Activated CD4-positive, alpha-beta T cell treated with anti-CD3 and anti-CD28 coated beads, Interleukin-2, amount 10 ng/mL, durations not matched to agents 24 days and 14 days (primary cell): ENCODE measurements around the gene SMARCD3. TPM values are rescaled to one million over a fixed set of nuclear protein-coding genes. Genes with fewer than 3 reads are reported as not detected.
A peak's percentile ranks its signal among the peaks of the same experiment; 100 is the strongest.

Source experiments
- DNase-seq: peaks from one replicate; pipeline ENCODE4 v3.0.0; 2022
- H3K27ac Mint-ChIP-seq: one replicate; pipeline ENCODE4 v1.8.0; 2022; ENCODE audit warnings: mild to moderate bottlenecking, mixed read lengths
- H3K27me3 Mint-ChIP-seq: one replicate; pipeline ENCODE4 v1.8.0; 2022; ENCODE audit warnings: mixed read lengths
- H3K36me3 Mint-ChIP-seq: one replicate; pipeline ENCODE4 v1.8.0; 2022; ENCODE audit warnings: low read depth, mild to moderate bottlenecking, mixed read lengths
- H3K4me1 Mint-ChIP-seq: one replicate; pipeline ENCODE4 v1.8.0; 2021; ENCODE audit warnings: mixed read lengths
- H3K4me3 Mint-ChIP-seq: one replicate; pipeline ENCODE4 v1.8.0; 2022; ENCODE audit warnings: mild to moderate bottlenecking, moderate library complexity, mixed read lengths
- H3K9me3 Mint-ChIP-seq: one replicate; pipeline ENCODE4 v1.8.0; 2021; ENCODE audit warnings: mixed read lengths
- intact Hi-C: fragments of 100-400 bp; cut with micrococcal nuclease; formaldehyde crosslinking; loops from one replicate; pipeline ENCODE4 v1.15.1; 2023
- total RNA-seq: library from RNA; stranded (reverse); gene quantifications from 2 replicates; pipeline ENCODE4 v1.2.3, GENCODE V29; 2022

Gene SMARCD3
- total RNA-seq, 1 donor from 2014 or later = 2.9 TPM

DNA sequence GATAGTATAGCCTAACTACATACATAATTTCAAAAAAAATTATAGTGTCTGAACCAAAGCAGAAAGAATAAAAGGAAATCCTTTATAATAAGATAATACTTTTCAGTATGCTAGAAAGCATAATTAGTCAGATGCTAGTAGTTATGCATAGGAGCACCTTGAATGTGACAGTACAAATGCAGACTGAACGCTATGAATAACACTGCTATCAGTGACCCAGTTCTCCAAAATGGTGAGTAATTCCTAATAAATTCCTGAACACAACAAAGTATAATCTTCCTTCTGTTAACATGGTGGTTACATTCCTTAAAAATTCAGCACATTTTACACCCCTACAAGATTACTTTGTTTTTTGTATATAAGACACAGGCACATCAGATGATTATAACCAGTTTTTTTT lies 17.4 kb downstream of the SMARCD3 start:
- intact Hi-C loops = no loop called here
- Mint-ChIP-seq H3K27ac (peak overlapping the region; percentile 9), H3K27me3 (peaks cover 6% of the 10 kb centered on the region), H3K4me1 (peaks cover 43% of the 10 kb centered on the region), H3K9me3 (no peaks in the 10 kb centered on the region), H3K36me3 (peaks cover 31% of the 10 kb centered on the region), H3K4me3 (no peak overlapping the region)
- no peak for DNase-seq

DNA sequence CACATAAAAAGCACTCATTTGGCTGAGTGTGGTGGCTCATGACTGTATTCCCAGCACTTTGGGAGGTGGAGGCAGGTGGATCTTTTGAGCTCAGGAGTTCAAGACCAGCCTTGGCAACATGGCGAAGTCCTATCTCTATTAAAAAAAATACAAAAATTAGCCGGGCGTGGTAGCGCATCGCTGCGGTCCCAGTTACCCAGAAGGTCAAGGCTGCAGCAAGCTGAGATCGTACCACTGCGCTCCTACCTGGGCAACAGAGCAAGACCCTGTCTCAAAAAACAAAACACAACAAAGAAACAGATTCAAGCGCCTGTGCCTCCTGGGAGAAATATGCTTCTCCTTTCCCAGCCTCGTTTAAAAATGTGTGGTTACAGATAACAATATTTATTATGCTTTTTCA lies 19.2 kb downstream of the SMARCD3 start:
- no peaks in the 10 kb centered on the region for H3K9me3 Mint-ChIP-seq
- H3K27me3 Mint-ChIP-seq = peaks cover 6% of the 10 kb centered on the region
- intact Hi-C loops = no loop called here
- peaks cover 34% of the 10 kb centered on the region for H3K36me3 Mint-ChIP-seq
- H3K4me3 Mint-ChIP-seq = no peak overlapping the region
- peaks cover 48% of the 10 kb centered on the region for H3K4me1 Mint-ChIP-seq
- DNase-seq = no peak
- no peak overlapping the region for H3K27ac Mint-ChIP-seq

DNA sequence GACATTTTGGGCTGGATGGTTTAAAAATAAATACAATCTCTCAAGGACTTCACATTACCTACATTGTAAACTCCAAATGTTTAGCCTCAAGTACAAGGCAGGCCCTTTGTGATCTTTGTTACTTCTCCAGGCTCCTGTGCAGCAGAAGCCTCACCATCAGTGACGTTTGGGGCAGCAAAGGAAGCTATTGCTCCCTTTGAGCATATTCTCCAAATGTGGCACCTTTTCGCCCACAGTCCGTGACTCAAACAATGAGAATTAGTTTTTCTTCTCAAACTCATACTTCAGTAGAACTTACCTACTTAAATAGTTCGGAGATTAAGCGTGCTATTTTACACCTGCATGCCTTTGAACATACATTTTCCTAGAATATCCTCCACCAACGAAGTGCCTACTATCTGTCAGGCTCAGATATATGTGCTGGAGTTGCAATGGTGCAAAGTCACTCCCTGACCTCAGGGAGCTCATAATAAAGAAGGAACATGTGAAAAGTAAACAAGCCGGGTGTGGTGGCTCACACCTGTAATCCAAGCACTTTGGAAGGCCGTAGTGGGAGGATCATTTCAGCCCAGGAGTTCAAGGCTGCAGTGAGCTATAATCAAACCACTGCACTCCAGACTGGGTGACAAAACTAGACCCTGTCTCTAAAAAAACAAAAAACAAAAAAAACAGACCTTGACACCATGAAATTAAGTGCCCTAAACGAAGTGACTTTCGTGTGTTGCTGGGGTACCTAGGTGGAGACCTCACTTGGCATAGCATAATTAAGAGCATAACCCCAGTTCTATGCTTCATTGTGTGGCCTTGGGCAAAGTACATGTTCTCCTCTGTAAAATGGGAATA lies 20.2 kb downstream of the SMARCD3 start:
- peaks cover 37% of the 10 kb centered on the region for H3K36me3 Mint-ChIP-seq
- no peak for DNase-seq
- intact Hi-C loops = no loop called here
- H3K4me1 Mint-ChIP-seq = peaks cover 41% of the 10 kb centered on the region
- H3K27ac Mint-ChIP-seq = peak overlapping the region; percentile 21
- H3K27me3 Mint-ChIP-seq = peaks cover 6% of the 10 kb centered on the region
- H3K9me3 Mint-ChIP-seq = no peaks in the 10 kb centered on the region
- peak overlapping the region; percentile 97 for H3K4me3 Mint-ChIP-seq

DNA sequence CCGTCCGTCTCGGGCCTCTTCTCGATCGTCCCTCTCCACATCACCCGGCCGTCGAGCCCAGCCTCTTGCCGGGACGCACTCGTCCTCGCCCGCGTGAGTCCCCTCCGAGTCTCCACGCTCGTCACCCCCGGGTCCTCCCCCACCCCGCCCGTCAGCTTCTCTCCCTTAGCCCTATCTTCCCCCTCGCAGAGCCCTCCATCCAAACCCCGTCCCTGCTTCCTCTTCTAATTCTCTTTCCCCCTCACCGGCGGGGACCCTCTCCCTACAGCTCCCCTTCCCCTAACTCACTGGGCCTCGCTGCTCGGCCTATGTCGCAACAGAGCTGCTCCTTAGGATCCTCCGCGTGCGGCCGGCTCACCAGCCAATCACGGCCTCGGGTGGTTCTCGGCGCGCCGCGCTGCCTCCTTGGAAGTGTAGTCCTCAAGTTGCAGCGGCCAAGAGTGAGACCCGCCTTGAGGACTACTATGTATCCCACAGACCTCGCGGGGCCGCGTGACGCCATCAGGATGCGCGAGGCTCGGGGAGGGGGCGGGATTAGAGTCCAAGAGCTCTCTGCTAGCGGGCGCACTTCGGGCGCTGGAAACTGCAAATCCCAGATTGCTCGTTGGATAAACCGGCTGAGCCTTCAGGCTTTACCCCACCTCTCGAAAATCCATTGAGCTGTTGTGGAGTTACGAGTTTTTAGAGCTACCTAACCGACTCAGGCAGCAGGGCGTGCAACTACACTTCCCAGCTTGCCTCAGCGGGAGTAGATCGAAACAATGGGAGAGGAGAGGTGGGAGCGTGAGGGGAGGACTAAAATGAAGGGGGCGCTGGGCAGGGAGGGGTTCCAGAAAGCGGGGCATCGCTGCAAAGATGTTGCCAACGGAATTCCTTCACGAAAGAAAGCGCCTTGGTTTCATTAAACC lies 21.4 kb downstream of the SMARCD3 start, which contains the start of gene ABCF2:
Gene ABCF2, minus strand, starts transcription at position 331 of the 908 bp plus-strand sequence. CDS start 747 bp downstream, outside the sequence.
- Mint-ChIP-seq H3K9me3 (no peaks in the 10 kb centered on the region), H3K4me1 (peaks cover 36% of the 10 kb centered on the region), H3K36me3 (peaks cover 38% of the 10 kb centered on the region), H3K4me3 (peak within 1 kb of the TSS; percentile 97), H3K27ac (peak within 1 kb of the TSS; percentile 96), H3K27me3 (peaks cover 6% of the 10 kb centered on the region)
- intact Hi-C loops = loop anchor here (1.0 to 2.0 kb wide), 4 partner anchors 18 to 169 kb away; partner anchors contain the start of gene TMUB1
- peak; percentile 99 for DNase-seq

DNA sequence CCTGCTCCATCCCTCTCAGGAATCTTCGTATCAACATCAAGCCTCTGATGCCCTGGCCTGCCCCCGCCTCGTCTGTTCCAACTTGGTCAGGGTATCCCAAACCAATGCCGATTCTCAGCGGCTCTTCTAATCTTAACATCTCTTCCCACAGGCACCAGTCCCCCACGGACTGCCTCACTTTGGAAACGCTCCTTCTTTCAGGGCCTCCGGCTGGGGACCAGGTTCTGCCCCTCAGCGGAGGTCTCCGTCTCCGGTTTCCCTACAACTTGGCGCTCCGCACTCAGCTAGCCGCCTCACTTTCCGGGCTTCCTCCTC lies 22.0 kb downstream of the SMARCD3 start:
- peaks cover 6% of the 10 kb centered on the region for H3K27me3 Mint-ChIP-seq
- peak overlapping the region; percentile 96 for H3K27ac Mint-ChIP-seq
- intact Hi-C loops = loop anchor here (2.0 kb wide), 3 partner anchors 18 to 144 kb away; partner anchors contain the start of gene TMUB1
- H3K4me1 Mint-ChIP-seq = peaks cover 30% of the 10 kb centered on the region
- peaks cover 42% of the 10 kb centered on the region for H3K36me3 Mint-ChIP-seq
- no peak for DNase-seq
- H3K4me3 Mint-ChIP-seq = peak overlapping the region; percentile 97
- no peaks in the 10 kb centered on the region for H3K9me3 Mint-ChIP-seq

DNA sequence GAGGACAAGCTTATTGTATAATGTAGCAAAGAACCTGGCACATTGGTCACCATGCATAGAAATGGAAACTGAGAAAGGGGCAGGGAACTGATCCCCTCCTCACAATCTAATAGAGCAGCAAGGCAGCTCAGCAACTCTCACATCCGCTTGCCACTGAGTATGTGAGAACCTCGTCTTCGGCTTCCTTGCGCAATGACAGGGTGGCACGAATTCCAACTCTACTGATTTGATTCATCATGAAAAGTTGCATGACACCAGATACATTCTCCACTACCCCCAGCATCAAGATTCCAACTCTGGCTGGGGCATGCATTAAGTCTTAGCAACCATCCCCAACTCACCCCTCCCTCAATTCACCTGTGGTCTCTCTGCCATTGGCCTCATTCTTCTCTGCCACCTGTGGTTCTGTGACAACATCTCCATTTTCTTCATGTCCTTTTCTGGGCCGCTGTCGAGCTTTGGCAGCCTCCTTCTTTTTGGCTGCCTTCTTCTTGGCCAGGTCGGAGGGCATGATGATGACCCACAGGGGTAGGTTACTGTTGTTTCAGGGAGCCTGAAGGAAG lies 22.5 kb downstream of the SMARCD3 start:
- H3K9me3 Mint-ChIP-seq = no peaks in the 10 kb centered on the region
- H3K27ac Mint-ChIP-seq = peak overlapping the region; percentile 96
- no peak for DNase-seq
- H3K27me3 Mint-ChIP-seq = peaks cover 5% of the 10 kb centered on the region
- peaks cover 43% of the 10 kb centered on the region for H3K36me3 Mint-ChIP-seq
- intact Hi-C loops = loop anchor here (2.0 kb wide), 3 partner anchors 19 to 143 kb away; partner anchors contain the start of gene TMUB1
- peaks cover 29% of the 10 kb centered on the region for H3K4me1 Mint-ChIP-seq
- H3K4me3 Mint-ChIP-seq = peak overlapping the region; percentile 97

DNA sequence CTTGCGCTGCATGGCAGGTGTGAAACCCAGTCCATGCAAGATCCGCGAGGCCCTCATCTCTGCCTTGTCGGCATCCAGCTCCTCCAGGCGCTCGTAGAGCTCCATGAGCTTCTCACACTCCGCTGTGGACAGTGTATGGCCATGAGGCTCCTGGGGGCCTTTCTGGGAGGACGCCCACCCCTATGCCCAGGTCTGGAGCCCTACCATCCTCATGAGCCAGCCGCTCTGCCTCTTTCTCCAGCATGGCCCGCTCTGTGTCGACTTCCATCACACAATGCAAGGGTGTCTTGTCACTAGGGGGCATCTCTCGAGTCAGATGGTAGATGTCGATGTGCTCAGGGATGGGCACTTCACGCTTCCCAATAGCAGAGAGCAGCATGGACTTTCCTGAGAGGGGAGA lies 24.8 kb downstream of the SMARCD3 start:
- DNase-seq = no peak
- no peak overlapping the region for H3K4me3 Mint-ChIP-seq
- no peak overlapping the region for H3K27ac Mint-ChIP-seq
- H3K27me3 Mint-ChIP-seq = no peaks in the 10 kb centered on the region
- intact Hi-C loops = no loop called here
- peaks cover 32% of the 10 kb centered on the region for H3K4me1 Mint-ChIP-seq
- no peaks in the 10 kb centered on the region for H3K9me3 Mint-ChIP-seq
- H3K36me3 Mint-ChIP-seq = peaks cover 54% of the 10 kb centered on the region

DNA sequence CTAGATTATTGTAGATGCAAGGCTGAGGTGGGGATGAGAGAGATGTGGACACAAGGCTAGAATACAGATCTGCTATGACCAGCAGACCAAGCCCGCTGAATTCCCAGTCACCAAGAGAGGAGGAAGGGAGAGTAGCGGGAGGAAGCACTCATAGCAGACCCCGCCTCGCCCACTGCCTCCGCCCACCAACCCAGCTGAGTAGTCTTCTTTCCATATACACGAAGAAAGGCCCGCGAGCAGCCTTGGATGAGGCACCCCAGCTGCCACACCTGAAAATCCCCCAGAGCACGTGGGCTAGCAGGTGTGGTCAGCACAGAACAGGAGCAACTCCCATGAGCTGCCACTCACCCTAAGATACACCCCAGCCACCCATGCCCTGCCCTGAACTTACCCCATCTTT lies 30.3 kb downstream of the SMARCD3 start:
- no peak overlapping the region for H3K4me3 Mint-ChIP-seq
- peaks cover 3% of the 10 kb centered on the region for H3K4me1 Mint-ChIP-seq
- no peaks in the 10 kb centered on the region for H3K27me3 Mint-ChIP-seq
- intact Hi-C loops = no loop called here
- DNase-seq = no peak
- no peaks in the 10 kb centered on the region for H3K9me3 Mint-ChIP-seq
- H3K36me3 Mint-ChIP-seq = peaks cover 57% of the 10 kb centered on the region
- no peak overlapping the region for H3K27ac Mint-ChIP-seq

DNA sequence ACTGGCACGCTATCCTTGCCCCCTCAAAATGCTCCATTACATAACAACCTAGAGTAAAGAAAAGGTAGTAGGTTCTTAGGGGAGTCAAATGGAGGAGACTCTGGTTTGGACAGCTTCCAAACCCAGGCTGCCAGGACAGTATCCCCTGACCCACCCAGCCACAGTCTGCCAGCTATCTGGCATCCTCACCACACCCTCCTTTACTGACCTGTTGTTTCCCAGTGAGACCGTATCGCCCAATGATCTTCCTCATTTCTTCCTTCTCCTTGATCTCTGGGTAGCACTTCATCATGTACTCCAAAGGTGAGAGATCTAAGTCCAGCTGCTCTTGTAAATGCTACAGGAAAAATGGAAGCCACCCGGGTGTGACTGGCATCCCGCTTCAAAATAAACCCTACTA lies 33.1 kb downstream of the SMARCD3 start:
- Mint-ChIP-seq H3K27me3 (no peaks in the 10 kb centered on the region), H3K4me1 (peaks cover 3% of the 10 kb centered on the region), H3K27ac (no peak overlapping the region), H3K36me3 (peaks cover 59% of the 10 kb centered on the region), H3K4me3 (no peak overlapping the region), H3K9me3 (no peaks in the 10 kb centered on the region)
- no peak for DNase-seq
- intact Hi-C loops = no loop called here

DNA sequence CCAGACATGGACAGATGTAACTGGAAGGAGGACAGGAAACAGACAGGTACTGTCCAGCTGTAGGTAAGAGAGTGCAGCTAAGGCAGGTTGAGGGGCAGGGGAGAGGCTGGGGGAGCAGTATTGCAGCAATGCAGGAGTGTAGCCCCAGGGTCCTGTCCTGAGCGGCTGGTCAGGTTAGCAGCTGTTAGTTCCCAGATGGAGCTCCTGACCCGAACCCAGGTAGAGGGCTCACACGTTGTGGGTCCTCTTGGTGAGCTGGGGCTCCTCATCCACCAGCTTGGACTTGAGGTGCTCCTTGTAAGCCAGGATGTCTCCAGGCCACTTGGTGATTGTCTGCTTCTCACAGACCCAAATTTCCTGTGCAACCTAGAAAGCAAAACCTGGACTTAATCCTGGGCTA lies 34.7 kb downstream of the SMARCD3 start:
- Mint-ChIP-seq H3K36me3 (peaks cover 51% of the 10 kb centered on the region), H3K4me3 (no peak overlapping the region), H3K9me3 (no peaks in the 10 kb centered on the region), H3K27me3 (no peaks in the 10 kb centered on the region), H3K27ac (no peak overlapping the region), H3K4me1 (peaks cover under 1% of the 10 kb centered on the region)
- intact Hi-C loops = no loop called here
- no peak for DNase-seq

DNA sequence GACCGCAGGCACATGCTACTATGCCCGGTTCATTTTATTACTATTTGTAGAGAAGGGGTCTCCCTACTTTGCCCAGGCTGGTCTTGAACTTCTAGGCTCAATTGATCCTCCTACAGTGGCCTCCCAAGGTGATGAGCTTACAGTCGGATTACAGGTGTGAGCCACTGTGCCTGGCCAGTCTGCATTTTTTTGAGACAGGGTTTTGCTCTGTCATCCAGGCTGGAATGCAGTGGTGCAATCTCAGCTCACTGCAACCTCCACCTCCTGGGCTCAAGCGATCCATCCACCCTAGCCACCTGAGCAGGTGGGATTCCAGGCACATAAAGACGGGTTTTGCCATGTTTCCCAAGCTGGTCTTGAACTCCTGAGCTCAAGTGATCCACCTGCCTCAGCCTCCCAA lies 35.9 kb downstream of the SMARCD3 start:
- Mint-ChIP-seq H3K4me1 (peaks cover 6% of the 10 kb centered on the region), H3K4me3 (no peak overlapping the region), H3K9me3 (no peaks in the 10 kb centered on the region), H3K27me3 (no peaks in the 10 kb centered on the region), H3K27ac (no peak overlapping the region), H3K36me3 (peaks cover 39% of the 10 kb centered on the region)
- DNase-seq = no peak
- intact Hi-C loops = no loop called here

DNA sequence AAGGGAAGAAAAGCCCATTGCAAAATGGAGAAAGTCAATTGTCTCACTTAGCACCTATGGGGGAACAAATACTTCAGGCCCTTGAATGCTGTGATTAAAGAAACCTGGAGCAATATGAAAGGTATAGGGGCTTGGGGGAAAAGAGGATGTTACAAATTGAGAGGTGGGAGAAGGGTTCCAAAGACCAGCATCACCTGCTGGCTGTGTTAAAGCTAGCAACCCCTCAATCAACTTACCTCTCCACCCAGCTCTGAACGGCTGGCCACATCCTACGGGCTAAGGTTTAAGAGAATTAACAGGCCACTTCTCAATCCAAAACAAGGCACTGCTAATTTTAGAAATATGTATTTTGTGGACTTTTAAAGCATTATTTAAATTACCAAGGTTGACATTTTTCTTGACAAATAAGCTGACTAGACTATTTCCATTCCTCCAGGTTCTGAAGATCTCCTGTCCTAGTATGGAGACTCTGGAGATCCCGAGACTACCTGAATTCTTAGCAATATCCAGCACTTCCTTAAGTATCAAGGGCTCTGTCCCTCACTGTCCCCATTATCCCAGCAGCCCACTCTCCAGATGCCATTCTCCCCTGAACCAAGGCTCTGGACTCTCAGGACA lies 37.2 kb downstream of the SMARCD3 start:
- intact Hi-C loops = no loop called here
- no peak overlapping the region for H3K27ac Mint-ChIP-seq
- H3K4me1 Mint-ChIP-seq = peaks cover 17% of the 10 kb centered on the region
- H3K27me3 Mint-ChIP-seq = no peaks in the 10 kb centered on the region
- H3K36me3 Mint-ChIP-seq = peaks cover 38% of the 10 kb centered on the region
- H3K9me3 Mint-ChIP-seq = no peaks in the 10 kb centered on the region
- no peak overlapping the region for H3K4me3 Mint-ChIP-seq
- no peak for DNase-seq

DNA sequence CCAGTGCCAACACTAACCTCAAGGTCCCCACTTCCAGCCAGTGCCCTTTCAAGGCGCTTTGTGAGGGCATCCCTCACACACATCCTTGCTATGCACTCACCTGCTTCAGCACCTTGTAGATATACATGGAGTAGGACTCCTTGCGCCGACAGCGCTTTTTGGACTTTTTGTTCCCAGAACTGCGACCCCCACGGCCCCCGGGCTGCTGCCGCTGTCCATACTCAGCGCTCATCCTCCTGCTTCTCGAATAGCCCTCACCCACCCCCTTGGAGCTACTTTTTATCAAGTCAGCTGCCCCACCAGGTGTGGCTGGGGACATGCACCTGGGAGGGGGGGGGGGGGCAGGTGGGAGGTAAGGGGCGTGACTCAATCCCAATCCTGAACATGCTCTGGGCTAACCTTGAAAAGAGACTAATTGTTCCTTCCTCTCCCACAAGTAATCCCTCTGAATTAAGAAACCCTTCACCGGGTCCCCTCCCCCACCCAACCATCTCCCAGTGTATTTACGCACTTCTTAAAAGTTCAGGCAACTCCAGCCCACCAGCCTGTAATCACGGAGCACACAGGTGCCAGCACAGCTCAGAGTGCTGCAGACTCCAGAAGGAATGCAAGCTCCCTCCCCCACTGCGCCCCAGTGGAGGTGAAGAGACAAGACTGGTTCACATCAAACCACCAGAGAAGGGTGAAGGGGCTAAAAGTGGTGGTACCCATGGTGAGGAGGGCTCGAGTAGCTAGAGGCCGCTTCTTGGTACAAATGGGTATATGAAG lies 38.2 kb downstream of the SMARCD3 start, which contains the start of gene H2BK1:
Gene H2BK1, minus strand, starts transcription at position 402 of the 768 bp plus-strand sequence. Its CDS starts 170 bp downstream, at position 232.
- intact Hi-C loops = no loop called here
- DNase-seq = no peak
- no peaks in the 10 kb centered on the region for H3K27me3 Mint-ChIP-seq

More for the DNA sequence above, 38.2 kb downstream of the SMARCD3 start, which contains the start of gene H2BK1:
- Mint-ChIP-seq H3K4me3 (no peak within 1 kb of the TSS), H3K4me1 (peaks cover 17% of the 10 kb centered on the region), H3K9me3 (no peaks in the 10 kb centered on the region), H3K36me3 (peaks cover 31% of the 10 kb centered on the region), H3K27ac (no peak within 1 kb of the TSS)
